ENCODE data around the gene MOSPD2. TPM values are rescaled to one million over a fixed set of nuclear protein-coding genes. Genes with fewer than 3 reads are reported as not detected.

MOSPD2 gene
- total RNA-seq, 4 donors from 2014 or later, result 27.7 to 38.1 (median 35.7) TPM

DNA sequence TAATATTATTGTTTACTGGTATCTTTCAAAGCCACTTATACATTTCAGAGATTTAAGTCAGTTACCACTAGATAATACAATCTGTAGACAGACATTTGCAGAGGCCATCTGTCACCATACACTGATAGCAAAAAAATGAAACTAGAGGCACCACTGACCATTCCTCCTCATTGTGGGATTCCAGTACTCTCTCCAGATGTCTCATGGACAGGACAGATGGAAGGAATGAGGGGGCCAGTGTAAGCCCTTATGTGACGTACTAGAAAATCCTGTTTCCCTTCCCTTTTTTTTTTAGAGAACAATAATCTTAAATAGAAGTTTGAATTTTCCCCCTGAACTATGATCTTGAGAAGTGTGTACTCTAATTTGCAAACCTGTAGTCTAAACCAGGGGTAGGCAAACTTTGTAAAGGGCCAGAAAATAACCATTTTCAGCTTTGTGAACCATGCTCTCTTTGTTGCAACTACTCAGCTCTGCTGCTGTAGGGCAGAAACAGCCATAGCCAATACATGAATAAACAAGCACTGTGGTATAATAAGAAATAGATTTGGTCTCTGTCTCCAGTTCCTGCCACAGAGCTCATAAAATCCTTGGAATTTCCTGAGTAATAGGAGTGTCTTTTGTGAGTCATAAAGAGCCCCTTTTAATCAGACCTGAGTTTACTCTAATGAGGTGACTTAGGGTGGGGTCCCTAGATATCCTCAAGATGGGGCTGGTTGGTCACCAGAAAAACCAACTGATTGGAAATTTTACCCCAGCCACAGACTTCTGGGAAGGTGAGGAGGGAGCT, 90.4 kb downstream of the MOSPD2 start:
- no peak for TF ChIP-seq CTCF (IDR thresholded peaks at IDR 0.05; ENCODE audit: low read depth)

DNA sequence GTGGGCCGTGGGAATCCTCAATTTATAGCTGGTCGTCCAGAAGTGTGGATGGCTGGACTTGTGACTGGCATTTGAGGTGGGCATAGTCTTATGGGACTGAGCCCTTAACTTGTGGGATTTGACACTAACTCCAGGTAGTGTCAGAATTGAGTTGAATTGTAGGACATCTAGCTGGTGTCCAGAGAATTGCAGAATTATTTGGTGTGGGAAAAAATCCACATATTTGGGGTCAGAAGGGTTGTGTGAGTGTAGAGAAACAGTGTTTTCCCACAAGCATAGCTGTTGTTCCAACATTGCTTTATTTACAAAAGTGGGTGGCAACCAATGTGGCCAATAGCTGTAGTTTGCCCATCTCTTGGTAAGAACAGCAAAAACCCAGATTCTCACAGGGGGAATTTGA, 91.3 kb downstream of the MOSPD2 start:
- TF ChIP-seq CTCF (IDR thresholded peaks at IDR 0.05; ENCODE audit: low read depth), result no peak

Other genes starting within 250 kb of the MOSPD2 start
- 1 to 10 TPM in 2 of 4 donors, under 1 TPM in 2; 0.88 to 3.3 (median 1.2) TPM for gene FANCB, start 352 bp upstream of the MOSPD2 start, total RNA-seq